ENCODE measurements around the gene CEACAM1.
"Not testable (repeated sequence)": the region's sequence is repeated elsewhere in the genome, so short reads cannot be mapped to it uniquely, and the experiment has no call there.

The CEACAM1 gene

GRCh38 chr19:42508892-42509444, 19.3 kb downstream of the CEACAM1 start:
- no peak for DNase-seq

- no peak for DNase-seq
Observed at GRCh38 chr19:42505066-42505465, 23.2 kb downstream of the CEACAM1 start.

GRCh38 chr19:42501733-42502132, 26.5 kb downstream of the CEACAM1 start:
- no peak for DNase-seq

GRCh38 chr19:42501243-42501642, 27.0 kb downstream of the CEACAM1 start:
- DNase-seq, result not testable (repeated sequence)

- no peak for DNase-seq
Observed at GRCh38 chr19:42498169-42498757, 30.0 kb downstream of the CEACAM1 start.

- DNase-seq, result no peak
Observed at GRCh38 chr19:42497492-42498168, 30.7 kb downstream of the CEACAM1 start.

- DNase-seq, result no peak
Observed at GRCh38 chr19:42496460-42497133, 31.7 kb downstream of the CEACAM1 start.

GRCh38 chr19:42495663-42496062, 32.6 kb downstream of the CEACAM1 start:
- DNase-seq, result no peak

- no peak for DNase-seq
Observed at GRCh38 chr19:42494321-42494720, 34.0 kb downstream of the CEACAM1 start.

- DNase-seq, result no peak
Observed at GRCh38 chr19:42488783-42489521, 39.3 kb downstream of the CEACAM1 start.

- DNase-seq, result no peak
Observed at GRCh38 chr19:42487798-42488178, 40.5 kb downstream of the CEACAM1 start.

- DNase-seq, result no peak
Observed at GRCh38 chr19:42487032-42487797, 41.1 kb downstream of the CEACAM1 start.

- not testable (repeated sequence) for DNase-seq
Observed at GRCh38 chr19:42485036-42485435, 43.2 kb downstream of the CEACAM1 start.

- no peak for DNase-seq
Observed at GRCh38 chr19:42480335-42481095, 47.8 kb downstream of the CEACAM1 start.

- no peak for DNase-seq
Observed at GRCh38 chr19:42479736-42480135, 48.5 kb downstream of the CEACAM1 start.

GRCh38 chr19:42478765-42479311, 49.4 kb downstream of the CEACAM1 start:
- DNase-seq, result no peak

- no peak for DNase-seq
Observed at GRCh38 chr19:42477933-42478332, 50.3 kb downstream of the CEACAM1 start.

GRCh38 chr19:42477117-42477516, 51.2 kb downstream of the CEACAM1 start:
- DNase-seq, result no peak

GRCh38 chr19:42475366-42475765, 52.9 kb downstream of the CEACAM1 start:
- DNase-seq, result no peak

- DNase-seq, result no peak
Observed at GRCh38 chr19:42474743-42475142, 53.5 kb downstream of the CEACAM1 start.

- no peak for DNase-seq
Observed at GRCh38 chr19:42473686-42474085, 54.6 kb downstream of the CEACAM1 start.
